HG03432 (cell line): ENCODE measurements around the gene AMPH.
"Not testable (repeated sequence)": the region's sequence is repeated elsewhere in the genome, so short reads cannot be mapped to it uniquely, and the experiment has no call there.

Experiments
- ATAC-seq: cut with Tn5 transposase; IDR thresholded peaks from one replicate; pipeline ENCODE4 v1.9.1; 2021; ENCODE audit warnings: mild to moderate bottlenecking, moderate library complexity; ENCODE audit not compliant: unreplicated experiment

AMPH gene

GRCh38 chr7:38629651-38630510 lies 1.3 kb downstream of the AMPH start:
- ATAC-seq: no peak

- no peak for ATAC-seq
Observed at GRCh38 chr7:38628630-38629385, 2.4 kb downstream of the AMPH start.

- ATAC-seq: no peak
Observed at GRCh38 chr7:38625866-38626265, 5.3 kb downstream of the AMPH start.

GRCh38 chr7:38615665-38616064 lies 15.5 kb downstream of the AMPH start:
- no peak for ATAC-seq

GRCh38 chr7:38607466-38607865 lies 23.7 kb downstream of the AMPH start:
- ATAC-seq: no peak

GRCh38 chr7:38600741-38601140 lies 30.4 kb downstream of the AMPH start:
- ATAC-seq: no peak

GRCh38 chr7:38594949-38595348 lies 36.2 kb downstream of the AMPH start:
- no peak for ATAC-seq

GRCh38 chr7:38592737-38593288 lies 38.4 kb downstream of the AMPH start:
- no peak for ATAC-seq

GRCh38 chr7:38585572-38586354 lies 45.4 kb downstream of the AMPH start:
- ATAC-seq: no peak

- no peak for ATAC-seq
Observed at GRCh38 chr7:38584443-38585210, 46.5 kb downstream of the AMPH start.

- ATAC-seq: no peak
Observed at GRCh38 chr7:38580485-38580884, 50.7 kb downstream of the AMPH start.

- no peak for ATAC-seq
Observed at GRCh38 chr7:38574086-38574485, 57.1 kb downstream of the AMPH start.

- ATAC-seq: not testable (repeated sequence)
Observed at GRCh38 chr7:38571620-38572019, 59.6 kb downstream of the AMPH start.

- ATAC-seq: no peak
Observed at GRCh38 chr7:38568497-38568896, 62.7 kb downstream of the AMPH start.

- no peak for ATAC-seq
Observed at GRCh38 chr7:38565289-38565688, 65.9 kb downstream of the AMPH start.

GRCh38 chr7:38563741-38564140 lies 67.4 kb downstream of the AMPH start:
- no peak for ATAC-seq

- no peak for ATAC-seq
Observed at GRCh38 chr7:38561166-38561565, 70.0 kb downstream of the AMPH start.

- ATAC-seq: no peak
Observed at GRCh38 chr7:38558761-38559345, 72.3 kb downstream of the AMPH start.

GRCh38 chr7:38554586-38554985 lies 76.6 kb downstream of the AMPH start:
- ATAC-seq: no peak

- no peak for ATAC-seq
Observed at GRCh38 chr7:38550836-38551235, 80.3 kb downstream of the AMPH start.
